ENCODE results near the gene CLNK.

DNA sequence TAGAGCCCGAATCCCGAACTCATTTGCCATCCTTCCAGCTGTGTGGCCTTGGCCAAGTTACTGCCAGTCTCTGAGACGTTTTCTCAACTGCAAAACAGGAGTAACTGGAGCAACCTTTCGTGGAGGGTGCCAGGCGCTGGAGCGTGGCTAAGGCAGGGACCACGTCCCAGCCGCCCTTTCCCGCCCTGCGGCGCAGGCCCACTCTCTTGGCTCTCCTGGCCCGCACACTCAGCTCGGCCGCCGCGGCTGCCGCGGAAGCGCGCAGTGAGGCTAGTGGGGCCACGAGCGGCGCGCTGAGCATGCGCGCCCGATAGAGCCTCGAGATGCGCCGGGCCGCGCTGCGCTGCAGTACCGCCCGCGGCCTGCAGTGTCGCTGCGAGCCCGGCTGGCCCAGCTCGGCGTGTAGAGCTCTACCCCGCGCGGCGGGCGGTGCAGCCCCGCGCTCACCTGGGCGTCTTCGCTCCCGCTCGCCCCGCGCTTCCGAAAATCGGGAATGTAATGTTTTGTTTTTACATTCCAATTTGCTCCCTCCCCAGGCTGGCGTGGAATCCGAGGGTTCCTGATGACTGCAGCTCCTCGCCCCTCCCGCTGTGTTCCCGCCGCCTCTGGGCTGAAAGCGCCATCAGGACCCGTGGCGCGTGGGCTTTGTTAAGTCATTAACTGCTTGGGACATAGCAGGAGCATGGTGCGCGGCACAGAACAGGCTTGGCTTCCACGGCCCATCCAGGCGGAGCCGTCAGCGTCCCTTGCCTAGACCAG is 223.3 kb downstream of the CLNK start:
- TF ChIP-seq, protein P1, sequence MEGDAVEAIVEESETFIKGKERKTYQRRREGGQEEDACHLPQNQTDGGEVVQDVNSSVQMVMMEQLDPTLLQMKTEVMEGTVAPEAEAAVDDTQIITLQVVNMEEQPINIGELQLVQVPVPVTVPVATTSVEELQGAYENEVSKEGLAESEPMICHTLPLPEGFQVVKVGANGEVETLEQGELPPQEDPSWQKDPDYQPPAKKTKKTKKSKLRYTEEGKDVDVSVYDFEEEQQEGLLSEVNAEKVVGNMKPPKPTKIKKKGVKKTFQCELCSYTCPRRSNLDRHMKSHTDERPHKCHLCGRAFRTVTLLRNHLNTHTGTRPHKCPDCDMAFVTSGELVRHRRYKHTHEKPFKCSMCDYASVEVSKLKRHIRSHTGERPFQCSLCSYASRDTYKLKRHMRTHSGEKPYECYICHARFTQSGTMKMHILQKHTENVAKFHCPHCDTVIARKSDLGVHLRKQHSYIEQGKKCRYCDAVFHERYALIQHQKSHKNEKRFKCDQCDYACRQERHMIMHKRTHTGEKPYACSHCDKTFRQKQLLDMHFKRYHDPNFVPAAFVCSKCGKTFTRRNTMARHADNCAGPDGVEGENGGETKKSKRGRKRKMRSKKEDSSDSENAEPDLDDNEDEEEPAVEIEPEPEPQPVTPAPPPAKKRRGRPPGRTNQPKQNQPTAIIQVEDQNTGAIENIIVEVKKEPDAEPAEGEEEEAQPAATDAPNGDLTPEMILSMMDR (IDR thresholded peaks at IDR 0.05): no peak
- no peak for TF ChIP-seq POLR2A (IDR thresholded peaks at IDR 0.05)

Data from lower leg skin (tissue), 3 donors.